Measurements from ENCODE around the gene NCBP3. TPM values are rescaled to one million over a fixed set of nuclear protein-coding genes. Genes with fewer than 3 reads are reported as not detected.

NCBP3 gene
- 27.5 to 31.2 TPM (median 30.0 TPM) in 5 replicates for total RNA-seq (2022; extraction: Qiagen RNA extraction)

GRCh38 chr17:3845621-3846436 lies at the start of gene NCBP3:
NCBP3 (minus strand) TSS chr17:3846246; CDS start chr17:3846223, 23 bp downstream.

GRCh38 chr17:3893003-3893719 lies 47.1 kb upstream of the NCBP3 start, which contains the start of gene CAMKK1:
CAMKK1 (minus strand) TSS chr17:3893053; CDS start chr17:3885687, 7,366 bp downstream.

GRCh38 chr17:3800362-3801271 lies 45.4 kb downstream of the NCBP3 start, which contains the start of gene ITGAE:
ITGAE (minus strand) TSS chr17:3801188; CDS start chr17:3801144, 44 bp downstream.

Other genes with a start within 250 kb of the NCBP3 start
- gene TRPV1, start 236.8 kb downstream of the NCBP3 start, total RNA-seq (2022; extraction: Qiagen RNA extraction) = 3.5 to 5.3 TPM (median 4.3 TPM) in 5 replicates
- gene SHPK, start 210.0 kb downstream of the NCBP3 start, total RNA-seq (2022; extraction: Qiagen RNA extraction) = 12.2 to 17.4 TPM (median 16.1 TPM) in 5 replicates
- gene CTNS, start 209.5 kb downstream of the NCBP3 start, total RNA-seq (2022; extraction: Qiagen RNA extraction) = 10.4 to 14.3 TPM (median 13.8 TPM) in 5 replicates
- 283 to 347 TPM (median 340 TPM) in 5 replicates for gene TAX1BP3, start 177.7 kb downstream of the NCBP3 start, total RNA-seq (2022; extraction: Qiagen RNA extraction)
- gene EMC6, start 177.4 kb downstream of the NCBP3 start, total RNA-seq (2022; extraction: Qiagen RNA extraction) = 102 to 161 TPM (median 154 TPM) in 5 replicates
- 17.8 to 24.2 TPM (median 23.5 TPM) in 5 replicates for gene P2RX5, start 150.1 kb downstream of the NCBP3 start, total RNA-seq (2022; extraction: Qiagen RNA extraction)
- gene HASPIN, start 122.3 kb downstream of the NCBP3 start, total RNA-seq (2022; extraction: Qiagen RNA extraction) = 11.9 to 13.9 TPM (median 12.3 TPM) in 5 replicates
- 93.9 to 98.5 TPM (median 95.1 TPM) in 5 replicates for gene ITGAE, start 45.1 kb downstream of the NCBP3 start, total RNA-seq (2022; extraction: Qiagen RNA extraction)
- gene CAMKK1, start 46.8 kb upstream of the NCBP3 start, total RNA-seq (2022; extraction: Qiagen RNA extraction) = 23.8 to 26.2 TPM (median 24.1 TPM) in 5 replicates
- gene P2RX1, start 70.2 kb upstream of the NCBP3 start, total RNA-seq (2022; extraction: Qiagen RNA extraction) = not detected in 5 replicates
- 3.8 to 6.1 TPM (median 4.2 TPM) in 5 replicates for gene ATP2A3, start 118.2 kb upstream of the NCBP3 start, total RNA-seq (2022; extraction: Qiagen RNA extraction)

All from A549 treated with Mapracorat at 1 μM for 4 hours (cell line).